CD1c-positive myeloid dendritic cell (primary cell): ENCODE results near the gene HLX.

Experiments used
- DNase-seq: peaks from one replicate; pipeline ENCODE4 v3.0.0-alpha.2; 2016; ENCODE audit errors: extremely low spot score

Gene HLX

DNA sequence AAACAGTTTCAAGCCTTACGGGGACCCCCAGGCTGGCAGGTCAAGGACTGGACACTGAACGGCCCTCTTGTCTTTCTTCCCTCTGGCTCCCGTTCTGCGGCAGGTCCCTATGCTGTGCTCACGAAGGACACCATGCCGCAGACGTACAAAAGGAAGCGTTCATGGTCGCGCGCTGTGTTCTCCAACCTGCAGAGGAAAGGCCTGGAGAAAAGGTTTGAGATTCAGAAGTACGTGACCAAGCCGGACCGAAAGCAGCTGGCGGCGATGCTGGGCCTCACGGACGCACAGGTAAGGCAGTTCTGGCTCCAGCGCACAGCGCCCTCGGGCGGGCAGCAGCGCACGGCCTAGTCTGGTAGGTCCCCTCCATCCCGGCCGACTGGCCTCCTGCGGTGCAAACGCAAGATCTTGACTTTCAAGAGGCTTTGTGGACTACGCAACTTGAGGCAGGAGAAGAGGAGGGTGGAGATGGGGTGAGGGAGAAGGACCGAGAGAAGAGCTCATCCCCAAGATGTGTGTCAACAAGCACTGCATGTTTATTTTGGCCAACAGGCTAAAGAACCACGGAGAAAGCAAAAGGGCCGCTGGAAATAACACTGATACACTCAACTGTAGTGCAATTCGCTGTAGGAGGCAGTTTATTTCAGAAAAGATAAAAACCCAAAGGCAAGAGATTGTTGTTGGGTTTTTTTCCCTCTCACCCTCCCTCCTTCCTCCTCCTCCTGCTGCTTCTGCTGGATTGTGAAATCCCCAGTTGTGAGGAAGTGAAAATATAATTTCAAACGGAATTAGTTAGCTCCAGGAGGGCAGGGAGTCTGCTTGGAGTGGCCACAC lies 3.0 kb downstream of the HLX start:
- peak; percentile 77 for DNase-seq

DNA sequence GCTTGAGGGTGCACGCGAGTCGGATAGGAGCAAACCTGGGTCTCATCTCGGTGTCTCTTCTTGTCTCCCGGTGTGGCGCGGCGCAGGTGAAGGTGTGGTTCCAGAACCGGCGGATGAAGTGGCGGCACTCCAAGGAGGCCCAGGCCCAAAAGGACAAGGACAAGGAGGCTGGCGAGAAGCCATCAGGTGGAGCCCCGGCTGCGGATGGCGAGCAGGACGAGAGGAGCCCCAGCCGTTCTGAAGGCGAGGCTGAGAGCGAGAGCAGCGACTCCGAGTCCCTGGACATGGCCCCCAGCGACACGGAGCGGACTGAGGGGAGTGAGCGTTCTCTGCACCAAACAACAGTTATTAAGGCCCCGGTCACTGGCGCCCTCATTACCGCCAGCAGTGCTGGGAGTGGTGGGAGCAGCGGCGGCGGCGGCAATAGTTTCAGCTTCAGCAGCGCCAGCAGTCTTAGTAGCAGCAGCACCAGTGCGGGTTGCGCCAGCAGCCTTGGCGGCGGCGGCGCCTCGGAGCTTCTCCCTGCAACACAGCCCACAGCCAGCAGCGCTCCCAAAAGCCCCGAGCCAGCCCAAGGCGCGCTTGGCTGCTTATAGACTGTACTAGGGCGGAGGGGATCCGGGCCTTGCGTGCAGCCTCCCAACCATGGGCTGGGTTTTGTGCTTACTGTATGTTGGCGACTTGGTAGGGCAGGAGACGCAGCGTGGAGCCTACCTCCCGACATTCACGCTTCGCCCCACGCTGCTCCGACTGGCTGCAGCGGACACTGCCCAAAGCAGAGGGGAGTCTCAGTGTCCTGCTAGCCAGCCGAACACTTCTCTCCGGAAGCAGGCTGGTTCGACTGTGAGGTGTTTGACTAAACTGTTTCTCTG lies 5.1 kb downstream of the HLX start:
- no peak for DNase-seq

DNA sequence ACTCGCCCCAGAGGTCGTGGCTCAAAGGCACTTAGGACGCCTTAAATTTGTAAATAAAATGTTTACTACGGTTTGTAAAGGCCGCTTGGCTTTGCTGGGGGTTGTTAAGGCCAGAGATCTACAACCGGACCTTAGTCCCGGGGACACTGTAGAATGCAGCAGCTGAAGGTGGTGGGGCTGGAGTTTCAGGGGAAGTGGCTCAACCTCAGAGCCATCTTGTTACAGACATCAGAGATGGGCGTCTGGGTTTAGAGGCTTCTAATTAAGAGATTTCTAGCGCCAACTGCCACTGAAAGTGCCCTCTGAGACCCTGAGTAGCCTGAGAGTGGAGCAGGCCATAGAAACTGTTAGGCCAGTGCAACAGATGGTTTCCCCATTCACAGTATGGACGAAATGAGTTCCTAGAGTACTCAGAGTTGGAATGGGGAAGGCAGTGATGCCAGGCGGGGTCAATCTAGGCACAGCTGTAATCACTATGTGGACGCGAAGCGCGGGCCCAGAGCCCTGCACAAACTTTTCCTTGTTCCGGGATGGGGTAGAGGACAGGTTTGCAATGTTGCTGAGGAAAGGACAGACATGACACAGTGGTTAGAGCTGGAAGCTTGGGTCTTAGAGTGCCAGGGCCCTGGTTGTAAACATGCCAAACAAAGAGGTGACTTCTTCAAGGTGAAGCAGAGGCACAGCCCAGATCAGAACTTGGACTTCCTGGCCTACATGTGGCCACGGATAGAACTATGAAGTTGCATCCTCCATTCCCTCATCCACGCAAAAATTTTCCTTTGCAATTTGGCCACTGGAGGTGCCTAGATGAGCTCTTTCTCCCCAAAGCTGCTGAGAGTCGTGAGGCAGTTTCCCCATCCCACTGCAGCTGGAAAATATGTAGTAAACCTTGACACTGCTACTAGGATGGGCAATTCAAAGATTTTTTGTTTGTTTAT lies 6.0 kb downstream of the HLX start:
- DNase-seq, result no peak

DNA sequence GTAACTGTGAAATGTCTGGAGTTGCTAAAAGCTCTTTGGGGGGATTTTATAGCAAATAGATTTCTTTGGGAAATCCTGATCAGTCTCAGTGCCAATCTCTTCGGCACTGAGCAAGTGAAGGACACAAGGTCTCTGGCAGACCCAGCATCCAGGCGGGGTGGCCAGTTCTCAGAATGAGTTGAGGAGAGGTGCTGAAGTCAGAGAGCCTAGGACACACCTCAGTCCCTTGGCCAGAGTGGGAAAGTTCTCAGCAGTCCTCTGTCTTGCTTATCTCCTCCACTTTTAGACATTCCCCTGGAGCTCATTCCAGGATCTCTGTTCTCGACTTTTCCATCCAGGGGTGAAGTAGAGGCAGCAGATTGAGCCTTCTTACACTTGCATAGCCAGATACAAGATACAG lies 6.7 kb downstream of the HLX start:
- no peak for DNase-seq

DNA sequence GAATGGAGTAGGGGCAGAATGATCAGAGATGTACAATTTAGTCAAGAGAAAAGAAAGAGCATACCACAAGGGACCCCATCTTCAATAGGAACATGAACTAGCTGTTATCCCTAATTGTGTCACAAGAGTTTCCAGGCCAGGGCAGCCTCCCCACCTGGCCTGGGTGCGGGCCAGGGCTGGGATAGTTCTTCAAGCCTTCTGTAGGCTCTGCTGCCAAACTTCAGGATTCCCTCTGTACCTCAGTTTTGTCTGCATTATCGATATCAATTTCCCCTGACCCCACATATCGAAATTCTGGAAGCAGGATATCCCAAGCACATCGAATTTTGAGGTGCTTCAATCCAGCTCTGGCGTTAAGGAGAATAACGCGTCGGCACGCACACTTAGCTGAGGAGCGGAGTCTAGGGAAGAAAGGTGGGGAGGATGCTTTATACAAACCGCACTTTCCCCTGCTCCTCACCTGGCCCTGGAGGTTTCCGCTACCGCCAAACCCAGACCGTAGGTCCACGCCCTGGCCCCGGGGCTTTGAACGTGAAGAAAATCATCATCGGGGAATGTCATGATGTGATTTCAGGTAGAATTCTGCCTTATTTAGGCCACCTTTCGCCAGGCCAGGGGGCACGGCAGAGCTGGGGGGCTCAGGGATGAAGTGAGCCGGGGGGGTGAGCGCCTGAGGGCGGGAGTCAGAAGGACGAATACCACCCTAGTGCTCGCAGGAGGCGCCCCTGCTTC lies 7.4 kb downstream of the HLX start:
- no peak for DNase-seq

DNA sequence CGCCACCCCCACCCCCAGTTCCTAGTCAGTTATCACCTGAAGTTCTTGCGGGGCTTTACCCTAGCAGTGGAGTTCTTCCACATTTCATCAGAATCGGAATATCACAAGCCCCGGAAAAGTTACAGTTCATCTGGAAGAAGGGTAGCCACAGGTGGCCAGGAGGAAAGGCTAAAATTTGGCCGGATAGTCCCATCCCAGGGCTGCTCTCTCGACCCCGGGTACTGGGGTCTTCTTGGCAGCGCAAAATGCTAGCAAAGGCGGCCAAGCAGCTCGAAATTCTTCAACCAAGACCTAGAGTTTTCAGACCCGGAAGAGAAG lies 7.9 kb downstream of the HLX start:
- no peak for DNase-seq

DNA sequence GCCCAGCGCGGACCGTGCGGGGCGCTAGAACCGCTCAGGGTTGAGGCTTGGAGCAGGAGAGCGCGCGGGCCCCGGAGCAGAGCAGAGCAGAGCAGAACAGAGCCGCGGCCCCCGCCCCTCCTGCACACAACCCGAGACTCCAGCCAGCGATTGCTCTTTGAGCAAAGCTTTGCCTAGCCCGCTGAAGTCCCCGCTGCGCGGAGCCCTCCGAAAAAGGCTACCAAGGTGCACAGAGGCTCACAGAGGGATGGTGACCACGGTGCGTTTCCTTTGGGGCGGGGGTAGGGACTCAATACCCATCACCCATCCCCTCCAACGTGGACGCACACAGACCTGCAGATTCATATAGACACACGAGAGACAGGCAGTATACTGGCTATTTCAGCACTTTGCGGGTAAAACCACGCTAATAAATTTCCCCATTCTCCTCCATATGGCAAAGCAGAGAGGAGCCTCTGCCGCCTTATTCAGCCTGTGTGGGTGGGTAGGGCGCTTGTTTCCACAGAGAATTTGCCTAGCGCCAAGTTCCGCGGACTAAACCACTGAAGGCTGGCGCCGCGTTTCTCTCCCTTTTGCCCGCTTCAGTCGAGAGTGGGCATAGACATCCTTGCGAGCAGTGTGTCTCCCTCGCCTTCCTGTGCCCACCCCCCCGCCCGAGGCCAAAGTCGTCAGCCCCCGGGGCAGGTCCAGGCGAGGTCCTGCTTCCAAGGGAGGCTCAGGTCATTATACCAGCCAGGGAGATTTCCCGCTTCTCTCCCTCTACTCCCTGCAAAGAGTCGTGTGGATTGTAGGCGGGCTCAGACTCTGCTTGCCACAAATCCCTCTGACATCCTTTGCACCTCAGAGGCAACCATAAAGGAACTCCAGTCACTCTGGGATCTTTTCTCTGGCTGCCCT lies 8.5 kb downstream of the HLX start:
- peak; percentile 84 for DNase-seq

DNA sequence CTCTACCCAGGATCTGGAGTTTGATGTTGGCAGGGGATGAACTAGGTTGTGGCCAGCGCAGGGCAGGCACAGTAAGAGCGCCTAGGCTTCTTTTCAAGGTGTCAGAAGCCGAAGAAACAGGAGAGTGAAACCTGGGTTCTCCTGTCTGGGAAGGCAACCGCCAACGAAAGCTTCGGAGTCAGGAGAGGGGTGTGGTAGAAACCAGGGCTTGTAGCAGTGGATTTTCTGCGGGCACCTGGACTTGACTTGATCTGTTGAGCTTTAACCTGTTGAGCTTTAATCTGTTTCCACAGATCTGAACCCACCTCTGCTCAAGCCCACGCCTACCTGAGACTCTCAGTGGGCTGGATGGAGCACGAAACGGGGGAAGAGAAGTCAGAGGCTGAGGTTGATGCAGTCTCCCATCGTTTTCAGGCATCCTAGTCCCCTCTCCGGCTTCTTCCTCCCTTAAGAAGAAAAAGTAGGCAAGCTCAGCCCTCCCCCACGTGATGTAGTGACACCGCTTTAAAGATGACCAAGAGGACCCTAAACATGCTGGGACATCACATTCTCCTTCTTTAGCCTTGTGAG lies 9.3 kb downstream of the HLX start:
- no peak for DNase-seq

DNA sequence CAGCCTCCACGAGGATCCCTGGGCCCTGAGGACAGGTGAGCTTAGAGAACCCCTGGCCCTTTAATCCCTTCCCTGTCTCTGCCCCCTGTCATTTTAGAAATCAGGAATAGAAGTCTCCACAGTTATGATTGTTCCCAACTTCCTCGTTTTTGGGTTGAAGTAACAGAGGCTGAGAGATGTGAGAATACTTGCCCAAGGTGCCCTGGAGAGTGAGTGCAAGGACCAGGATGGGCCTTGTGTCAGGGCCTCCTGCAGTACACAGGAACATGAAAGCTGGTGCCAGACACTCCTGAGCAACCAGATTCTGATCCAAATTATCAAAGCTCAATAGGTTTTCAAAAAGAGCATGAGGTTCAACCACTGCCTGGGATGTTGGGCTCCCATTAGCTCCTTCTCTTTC lies 10.1 kb downstream of the HLX start:
- no peak for DNase-seq

DNA sequence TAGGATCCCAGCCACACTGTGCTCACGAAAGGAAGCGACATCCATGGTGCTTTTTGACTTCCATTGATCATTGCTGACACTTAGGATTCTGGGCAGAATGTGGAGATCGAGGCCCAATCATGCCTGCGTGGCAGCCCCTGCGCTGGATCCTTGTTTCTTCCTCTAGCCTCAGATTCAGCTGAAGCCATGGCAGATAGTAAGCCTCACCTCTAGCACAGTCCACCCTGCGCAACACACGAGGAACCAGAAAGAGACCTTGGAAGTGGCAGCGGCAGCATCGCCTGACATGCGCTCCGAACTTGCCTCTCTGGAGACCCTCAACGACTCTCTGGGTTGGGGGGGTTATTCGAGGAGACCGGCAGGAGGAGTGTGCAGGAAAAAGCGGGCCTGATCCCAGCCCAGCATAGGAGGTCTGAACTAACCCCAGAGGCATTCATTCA lies 10.6 kb downstream of the HLX start:
- DNase-seq, result no peak

DNA sequence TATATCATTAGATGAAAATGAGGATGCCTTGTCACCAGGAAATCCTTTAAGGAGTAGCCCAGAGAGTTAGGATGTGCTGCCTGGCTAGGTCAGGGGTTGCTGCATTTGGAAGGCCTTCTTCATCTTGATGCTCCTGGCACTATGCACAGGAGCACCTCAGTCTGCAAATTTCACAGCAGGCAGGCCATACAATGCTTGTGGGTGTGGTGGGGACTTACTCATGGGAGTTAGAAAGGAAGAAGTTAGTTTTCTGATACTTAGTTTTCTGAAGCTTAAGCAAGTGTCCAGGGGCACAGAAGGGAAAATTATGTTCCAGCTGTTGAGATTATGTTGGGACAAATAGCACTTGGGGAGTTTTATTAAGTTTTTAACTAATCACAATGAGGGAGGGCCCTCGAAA lies 11.4 kb downstream of the HLX start:
- no peak for DNase-seq

DNA sequence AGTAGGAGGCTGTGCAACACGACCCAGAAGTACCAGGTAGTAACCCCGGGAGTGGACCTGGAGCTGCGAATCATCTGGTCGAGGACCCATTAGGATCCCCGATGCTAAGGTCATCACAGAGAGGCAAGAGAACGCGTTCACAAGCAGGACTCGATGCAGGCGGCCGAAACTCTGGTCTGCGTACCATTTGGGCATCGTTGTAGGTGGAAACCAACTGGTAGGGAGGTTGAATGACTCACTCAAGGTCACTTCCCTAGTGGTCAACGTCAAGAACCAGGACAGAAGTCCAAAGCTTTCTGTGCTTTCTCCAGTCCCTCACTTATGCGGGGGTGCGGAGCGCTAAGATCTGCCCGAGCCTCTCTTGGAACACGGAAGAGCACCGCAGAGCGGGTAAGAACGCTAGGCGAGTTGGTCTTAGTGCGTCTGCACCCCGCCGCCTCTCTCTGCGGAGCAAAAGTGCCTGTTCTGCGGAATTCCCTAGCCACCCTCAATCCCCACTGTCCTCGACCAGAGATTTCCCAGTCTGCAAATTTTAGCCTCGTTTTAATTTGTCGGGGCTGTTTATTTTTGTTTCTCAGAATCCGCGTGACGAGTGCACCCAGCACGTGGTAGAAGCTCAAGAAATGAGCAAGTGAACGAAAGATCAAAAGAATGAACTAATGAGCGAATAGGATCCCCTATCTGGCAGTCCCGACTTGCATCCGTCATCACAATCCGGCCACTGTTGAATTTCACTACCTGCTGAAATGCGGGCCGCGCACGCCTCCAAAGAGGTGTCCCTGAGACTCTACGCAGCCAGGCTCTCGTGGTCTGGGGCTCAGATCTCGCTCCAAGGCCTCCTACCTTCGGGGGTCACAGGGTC lies 12.2 kb downstream of the HLX start:
- DNase-seq, result peak; percentile 64

DNA sequence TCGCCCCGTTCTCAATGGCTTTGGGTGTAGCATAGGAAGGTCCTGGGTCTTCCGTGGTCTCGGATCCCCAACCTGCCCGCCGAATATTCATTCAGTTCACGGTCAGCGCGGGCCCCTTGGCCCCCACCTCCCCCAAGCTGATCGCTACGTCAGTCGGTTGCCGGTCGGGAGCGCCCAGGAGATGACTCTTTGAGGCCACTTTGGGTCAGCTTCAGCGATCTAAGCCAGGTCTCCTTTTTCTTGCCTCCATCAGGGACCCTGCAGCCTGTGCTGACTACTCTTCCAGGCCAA lies 12.8 kb downstream of the HLX start:
- no peak for DNase-seq

DNA sequence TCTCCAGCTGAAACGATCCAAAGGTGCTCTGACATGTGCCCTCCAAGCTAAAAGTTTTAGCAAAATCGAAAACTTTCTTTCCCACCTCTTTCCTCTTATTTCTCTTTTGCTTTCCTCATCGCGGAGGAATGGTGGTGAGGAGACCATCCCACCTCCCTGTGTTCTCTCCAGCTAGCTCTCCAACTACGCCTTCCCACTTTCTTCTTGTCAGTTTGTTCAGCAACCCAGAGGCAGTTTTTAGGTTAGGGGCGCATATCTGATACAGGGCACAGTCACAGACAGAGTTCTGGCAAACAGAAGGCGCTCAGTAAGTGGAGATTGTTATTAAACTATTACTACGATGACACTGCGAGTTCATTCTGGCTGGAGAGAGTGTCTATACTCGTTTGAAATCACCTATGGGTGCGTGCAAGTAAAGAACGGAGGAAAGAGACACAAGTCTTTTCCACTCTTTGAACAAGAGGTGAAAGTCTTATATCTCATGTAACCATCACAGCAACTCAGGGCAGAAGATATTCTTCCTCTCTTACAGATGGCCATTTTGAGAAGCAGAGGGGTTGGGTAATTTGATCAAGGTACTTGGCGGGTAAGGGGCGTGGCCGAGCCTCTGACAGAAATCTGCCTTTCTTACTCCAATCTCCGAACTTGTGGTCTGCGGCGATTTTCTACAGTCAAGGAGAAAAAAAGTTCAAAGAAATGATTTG lies 13.9 kb downstream of the HLX start:
- DNase-seq, result no peak

DNA sequence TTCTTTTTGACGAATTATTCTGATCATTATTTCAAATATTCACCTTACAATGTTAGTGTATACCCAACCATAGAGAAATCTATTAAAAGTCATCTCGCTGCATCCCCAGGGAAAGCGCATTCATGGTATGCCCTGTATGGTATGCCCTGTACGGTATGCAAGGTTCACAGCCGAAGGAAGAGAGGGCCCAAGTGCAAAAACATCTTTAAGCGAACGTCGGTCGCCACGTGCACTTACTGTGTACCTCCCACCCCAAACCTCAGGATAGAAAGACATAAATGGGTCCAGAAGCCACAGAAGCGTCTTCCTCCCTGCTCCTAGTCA lies 14.4 kb downstream of the HLX start:
- no peak for DNase-seq

DNA sequence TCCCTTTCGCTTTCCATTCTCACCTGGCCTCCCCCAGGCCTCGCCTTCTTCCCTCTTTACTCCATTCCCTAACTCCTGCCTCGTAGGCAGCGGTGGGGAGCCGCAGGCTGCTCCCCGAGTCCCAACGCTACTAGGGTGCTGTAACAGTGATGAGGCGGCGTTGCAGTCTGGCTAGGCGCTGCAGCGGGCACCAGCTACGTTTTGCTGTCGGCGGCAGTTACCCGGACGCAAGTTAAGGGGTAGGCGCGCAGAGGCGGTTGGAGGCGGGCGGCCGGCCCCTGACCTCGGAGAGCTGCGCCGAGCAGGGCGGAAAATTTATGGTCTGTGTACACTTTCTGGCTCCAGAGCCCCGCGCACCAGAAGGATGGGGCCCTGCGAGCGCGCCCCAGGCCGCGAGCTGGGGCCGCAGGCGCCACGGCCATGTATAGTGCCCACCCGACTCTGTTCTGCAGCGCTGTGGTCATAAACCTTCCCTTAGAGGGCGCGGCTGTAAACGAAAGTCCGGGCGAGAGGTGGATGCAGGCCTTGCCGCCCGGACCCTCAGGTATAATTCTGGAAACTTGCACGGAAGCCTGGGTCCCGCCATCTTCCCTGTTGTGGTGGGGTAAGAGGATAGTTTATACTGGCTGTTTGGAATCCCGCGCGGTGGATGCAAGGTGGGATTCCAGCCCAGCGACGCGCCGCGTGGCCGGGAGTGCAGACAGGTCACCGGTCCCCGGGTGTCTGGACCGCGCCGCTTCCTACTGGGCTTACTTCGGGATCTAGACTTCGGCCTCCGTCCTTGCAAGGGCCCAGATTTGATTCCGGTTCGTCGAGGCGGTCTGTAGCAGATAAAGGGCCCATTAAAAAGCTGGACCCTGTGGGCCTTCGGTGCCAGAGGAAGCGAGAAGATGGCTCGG lies 15.0 kb downstream of the HLX start:
- no peak for DNase-seq

DNA sequence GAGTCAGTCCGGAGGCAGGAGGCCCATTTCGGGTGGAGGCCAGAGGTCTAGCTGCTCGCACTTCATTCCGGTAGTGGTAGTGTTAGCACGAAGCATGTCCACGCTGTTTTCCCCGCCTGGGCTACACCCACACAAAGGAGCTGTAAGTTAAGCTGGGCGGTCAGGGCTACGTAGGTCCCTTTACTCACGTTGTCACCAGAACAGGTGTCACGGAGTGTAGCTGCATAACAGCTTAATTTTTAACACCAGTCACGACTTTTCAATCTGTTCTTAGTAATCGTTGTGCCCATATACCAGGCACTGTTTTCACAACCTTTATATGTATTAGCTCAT lies 15.6 kb downstream of the HLX start:
- no peak for DNase-seq

DNA sequence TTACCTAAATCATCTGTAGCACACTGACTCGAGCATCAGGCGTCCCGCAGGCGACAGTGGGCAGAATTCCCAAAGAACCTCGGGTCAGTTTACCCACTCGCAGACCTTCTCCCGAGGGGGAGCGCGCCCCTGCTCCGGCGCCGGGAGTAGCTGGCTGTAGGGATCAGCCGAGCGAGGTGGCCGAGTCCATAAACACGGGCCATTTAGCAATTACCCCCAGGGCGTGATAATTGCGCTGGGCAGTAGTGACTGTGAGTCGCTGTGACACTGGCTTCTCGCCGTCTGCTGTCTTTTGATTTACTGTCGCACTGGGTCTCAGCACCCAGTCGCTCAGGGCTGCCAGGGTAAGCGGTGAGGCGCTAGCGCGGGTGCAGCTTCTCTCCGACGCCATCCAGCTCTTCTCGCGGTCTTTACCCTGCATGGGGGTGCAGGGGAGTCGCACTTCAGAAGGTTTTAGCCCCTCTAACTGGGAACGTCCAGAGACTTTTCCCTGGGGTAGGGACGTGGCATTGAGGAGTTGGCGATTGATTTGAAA lies 16.2 kb downstream of the HLX start:
- DNase-seq, result no peak
